HG02840 (cell line): ENCODE data around the gene SBF2.

Experiments used
- ATAC-seq: cut with Tn5 transposase; IDR thresholded peaks from one replicate; pipeline ENCODE4 v1.9.1; 2021; ENCODE audit warnings: mild to moderate bottlenecking, moderate library complexity, moderate number of reproducible peaks; ENCODE audit not compliant: unreplicated experiment, low FRiP score

SBF2 gene

DNA sequence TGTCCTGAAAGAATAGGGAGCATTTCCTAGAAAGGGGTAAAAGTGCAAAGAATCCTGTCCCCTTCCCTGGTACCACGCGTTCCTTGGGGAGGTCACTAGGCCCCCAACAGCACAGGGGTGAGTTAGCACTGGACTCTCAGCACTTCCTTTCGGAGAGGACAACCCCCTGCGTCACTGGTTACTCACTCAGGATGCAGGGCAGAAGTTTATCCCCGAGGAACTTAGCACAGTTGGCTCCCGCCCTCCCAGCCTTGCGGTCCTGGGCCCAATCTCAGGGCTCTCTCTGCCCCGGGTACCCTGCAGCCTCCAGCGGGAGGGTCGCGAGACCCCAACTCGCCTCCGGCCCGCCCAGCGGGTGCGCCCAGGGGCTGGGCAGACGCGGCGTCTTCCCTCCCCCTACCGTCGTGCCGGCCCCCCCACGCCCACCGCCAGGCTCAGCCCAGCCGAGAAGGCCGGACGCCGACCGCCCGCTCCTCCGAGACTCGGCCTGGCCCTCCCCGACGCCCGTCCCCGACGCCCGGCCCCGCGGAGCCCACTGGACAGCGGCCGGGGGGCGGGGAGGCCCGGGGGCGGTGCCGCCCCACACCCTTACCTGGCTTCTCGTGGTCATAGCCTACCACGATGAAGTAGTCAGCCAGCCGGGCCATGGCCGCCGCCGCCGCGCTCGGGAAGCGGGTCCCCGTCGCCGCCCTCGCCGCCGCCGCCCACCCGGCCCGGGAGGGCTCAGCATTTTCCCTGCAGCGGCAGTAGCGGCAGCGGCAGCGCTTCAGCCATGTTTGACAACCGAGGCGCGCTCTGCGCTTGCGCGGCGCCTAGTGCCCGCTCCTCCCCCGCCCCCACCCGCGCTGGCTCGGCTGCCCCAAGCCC lies at the start of gene SBF2:
Gene SBF2 (minus strand): TSS at position 797 of the 867 bp plus-strand sequence. CDS start 150 bp downstream, at position 647.
- no peak for ATAC-seq

DNA sequence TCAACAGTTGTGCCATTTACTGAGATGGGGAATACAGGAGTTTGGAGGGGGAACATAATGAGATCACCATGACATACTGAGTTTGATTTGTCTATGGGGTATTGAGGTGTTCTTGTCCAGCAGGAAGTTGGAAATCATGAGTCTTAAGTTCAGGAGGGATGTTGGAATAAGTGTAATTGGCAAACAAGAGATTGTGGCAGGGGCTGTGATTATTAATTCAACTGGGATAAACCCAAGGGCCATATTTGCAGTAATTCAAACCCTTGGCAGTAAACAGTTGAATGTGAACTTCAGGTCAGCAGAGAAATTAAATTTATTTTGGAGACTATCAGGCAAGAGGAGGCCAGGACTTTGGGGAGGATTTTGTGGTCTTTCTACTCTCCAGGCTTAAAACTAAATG lies 44.3 kb upstream of the SBF2 start:
- ATAC-seq = no peak

DNA sequence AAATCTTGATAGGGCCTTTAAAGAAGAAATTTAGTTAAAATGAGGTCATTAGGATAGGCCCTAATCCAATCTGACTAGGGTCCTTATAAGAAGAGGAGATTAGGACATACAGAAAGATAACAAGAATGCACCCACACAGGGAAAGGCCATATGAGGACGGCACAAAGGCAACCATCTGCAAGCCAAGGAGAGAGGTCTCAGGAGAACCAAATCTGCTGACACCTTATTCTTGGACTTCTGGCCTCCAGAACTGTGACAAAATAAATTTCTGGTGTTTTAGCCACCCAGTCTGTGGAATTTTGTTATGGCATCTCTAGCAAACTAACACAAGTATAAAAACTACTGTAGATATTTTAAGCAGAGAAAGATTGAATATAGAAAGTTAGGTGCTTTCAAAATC lies 39.5 kb upstream of the SBF2 start:
- no peak for ATAC-seq

DNA sequence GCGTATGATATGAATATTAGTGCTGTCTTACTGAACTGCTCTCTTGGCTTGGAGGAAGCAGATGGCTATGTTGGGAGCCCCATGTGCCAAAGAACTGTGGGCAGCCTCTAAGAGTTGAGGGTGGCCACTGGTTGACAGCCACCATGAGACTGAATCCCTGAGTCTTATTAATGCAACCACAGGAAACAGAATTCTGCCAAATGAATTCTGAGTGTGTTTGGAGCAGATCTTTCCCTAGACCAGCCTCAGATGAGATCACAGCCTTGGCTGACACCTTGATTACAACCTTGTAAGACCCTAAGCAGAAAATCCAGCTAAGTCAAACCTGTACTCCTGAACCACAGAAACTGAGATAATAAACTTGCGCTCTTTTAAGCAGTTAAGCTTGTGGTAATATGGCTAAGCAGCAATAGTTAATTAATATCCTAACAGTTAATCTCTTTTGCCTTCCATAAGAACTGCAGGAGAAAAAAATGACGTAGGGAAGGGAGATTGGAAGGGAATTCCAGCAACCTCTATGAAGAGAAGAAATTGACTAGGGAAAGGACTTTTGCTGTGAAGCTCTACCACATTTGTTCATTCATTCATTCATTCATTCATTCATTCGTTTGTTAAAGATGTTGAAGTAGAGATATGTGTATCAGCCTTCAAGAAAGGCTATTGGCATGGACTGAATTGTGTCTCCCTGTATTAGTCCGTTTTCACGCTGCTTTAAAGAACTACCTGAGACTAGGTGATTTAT lies 37.7 kb upstream of the SBF2 start:
- ATAC-seq = no peak

DNA sequence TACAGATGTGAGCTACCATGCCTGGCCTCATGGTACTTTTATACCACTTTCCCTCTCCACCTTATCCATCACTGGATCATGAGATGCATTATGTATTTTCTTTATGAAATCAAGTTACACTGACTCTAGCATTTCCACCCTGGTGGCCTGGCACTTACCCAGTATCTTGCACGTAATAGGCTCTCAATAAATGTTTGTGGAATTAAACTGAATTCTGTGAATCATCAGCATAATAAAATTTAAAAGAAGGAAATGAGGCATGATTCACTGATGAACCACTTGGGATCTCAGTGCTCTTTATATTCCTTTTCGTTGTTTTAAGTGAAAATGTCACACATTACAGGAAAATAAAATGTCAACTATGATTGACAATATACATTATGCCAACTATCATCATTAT lies 35.9 kb upstream of the SBF2 start:
- no peak for ATAC-seq

DNA sequence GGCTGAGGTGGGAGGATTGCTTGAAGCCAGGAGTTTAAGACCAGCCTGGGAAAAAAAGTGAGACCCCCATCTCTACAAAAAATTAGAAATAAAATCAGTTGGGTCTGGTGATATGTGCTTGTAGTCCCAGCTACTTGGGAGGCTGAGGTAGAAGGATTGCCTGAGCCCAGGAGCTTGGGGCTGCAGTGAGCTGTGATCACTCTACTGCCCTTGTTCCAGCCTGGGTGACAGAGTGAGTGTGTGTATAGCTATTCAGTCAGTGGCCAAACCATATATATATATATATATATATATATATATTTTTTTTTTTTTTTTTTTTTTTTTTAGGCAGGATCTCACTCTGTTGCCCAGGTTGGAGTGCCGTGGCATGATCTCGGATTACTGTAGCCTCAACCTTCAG lies 35.3 kb upstream of the SBF2 start:
- no peak for ATAC-seq

DNA sequence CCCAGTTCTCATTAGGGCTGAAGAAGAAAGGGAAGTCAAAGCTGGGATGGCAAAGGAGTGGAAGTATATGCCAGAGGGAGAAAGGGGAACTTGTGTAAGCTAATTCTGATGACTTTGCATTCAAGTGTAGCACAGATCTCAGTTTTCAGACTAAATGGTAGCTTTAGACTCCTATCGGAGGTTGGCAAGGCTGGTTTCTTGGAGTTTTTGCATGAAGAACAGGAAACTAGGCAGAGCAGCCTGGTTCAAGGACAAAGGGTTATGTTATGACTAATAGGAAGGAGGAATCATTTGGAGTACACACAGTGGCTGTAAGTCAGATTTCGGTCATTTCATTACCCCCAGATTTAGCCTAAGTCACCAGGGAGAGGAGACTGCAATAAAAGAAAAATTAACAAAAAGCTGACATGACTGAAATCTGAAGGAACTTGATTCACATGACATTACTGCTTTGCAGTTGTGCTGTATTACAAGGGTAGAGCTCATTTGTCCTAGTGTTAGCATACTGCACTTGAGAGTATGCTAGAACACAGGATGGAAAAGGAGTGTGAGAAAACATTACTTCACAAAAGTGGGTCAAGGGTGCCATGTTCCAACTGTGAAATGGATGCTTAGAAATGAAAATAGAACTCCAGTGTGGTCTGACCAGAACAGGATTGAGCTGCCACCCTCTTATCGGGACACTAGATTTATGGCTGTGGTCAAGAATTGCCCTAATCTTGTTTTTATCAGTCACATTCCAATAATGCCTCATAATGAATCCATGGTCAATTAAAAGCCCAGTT lies 34.5 kb upstream of the SBF2 start:
- ATAC-seq = no peak

DNA sequence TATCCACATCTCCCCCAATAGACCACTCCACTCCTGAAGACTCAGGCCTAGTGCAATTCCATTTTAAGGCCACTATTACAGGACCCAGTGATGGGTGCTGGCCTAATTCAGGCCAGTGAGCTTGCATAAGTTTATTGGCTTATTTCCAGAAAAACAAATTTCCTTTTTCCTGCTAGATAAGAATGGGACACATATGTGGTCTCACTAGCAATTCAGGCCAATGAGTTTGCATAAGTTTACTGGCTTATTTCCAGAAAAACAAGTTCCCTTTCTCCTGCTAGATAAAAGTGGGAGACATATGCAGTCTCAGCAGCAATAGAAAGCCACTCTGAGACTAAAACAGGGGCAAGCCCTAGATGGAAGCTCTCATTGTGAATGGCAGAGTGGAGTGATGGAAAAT lies 33.2 kb upstream of the SBF2 start:
- no peak for ATAC-seq

DNA sequence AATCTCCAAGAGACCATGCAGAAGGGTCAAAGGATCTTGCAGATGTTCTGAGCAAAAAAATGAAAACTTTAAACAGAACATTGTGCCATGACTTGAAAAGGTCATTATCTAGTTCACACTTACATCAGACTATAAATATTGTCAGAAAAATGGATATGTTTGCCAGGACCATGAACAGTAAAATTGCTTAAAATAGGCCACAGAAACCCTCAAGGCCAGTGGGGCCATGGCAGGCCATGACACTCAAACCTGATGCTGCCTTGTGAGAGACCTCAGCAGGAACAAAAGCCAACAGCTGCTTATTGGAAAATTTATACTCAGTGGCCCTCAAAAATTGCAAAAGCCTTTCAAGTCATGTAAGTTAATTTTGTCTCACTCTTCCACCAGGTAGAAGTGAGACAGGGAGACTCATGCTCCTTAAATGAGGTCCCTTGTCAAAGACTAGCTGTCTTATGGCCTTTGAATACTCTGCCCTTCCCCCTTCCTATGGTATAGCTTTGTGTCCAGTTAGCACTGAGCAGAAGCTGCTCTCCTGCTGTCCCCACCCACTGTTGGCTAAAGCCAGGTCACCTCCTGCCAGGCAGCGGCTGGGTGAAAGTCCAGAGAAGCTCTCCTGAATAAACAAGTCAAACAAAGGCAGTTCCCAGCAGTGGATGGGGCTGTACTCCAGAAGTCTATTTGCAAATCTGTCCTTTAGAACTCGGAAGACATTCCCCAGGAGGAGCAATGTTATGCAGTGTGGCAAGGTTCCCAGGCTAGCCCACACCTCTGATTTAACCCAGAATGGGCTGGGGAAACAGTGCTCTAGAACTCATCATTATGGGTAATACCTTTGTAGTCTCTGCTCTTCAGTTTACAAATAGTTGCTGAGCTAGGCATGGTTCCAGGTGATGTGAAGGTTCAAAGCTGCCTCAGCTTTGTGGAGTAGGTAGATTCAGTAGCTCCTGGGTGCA lies 32.3 kb upstream of the SBF2 start:
- no peak for ATAC-seq

DNA sequence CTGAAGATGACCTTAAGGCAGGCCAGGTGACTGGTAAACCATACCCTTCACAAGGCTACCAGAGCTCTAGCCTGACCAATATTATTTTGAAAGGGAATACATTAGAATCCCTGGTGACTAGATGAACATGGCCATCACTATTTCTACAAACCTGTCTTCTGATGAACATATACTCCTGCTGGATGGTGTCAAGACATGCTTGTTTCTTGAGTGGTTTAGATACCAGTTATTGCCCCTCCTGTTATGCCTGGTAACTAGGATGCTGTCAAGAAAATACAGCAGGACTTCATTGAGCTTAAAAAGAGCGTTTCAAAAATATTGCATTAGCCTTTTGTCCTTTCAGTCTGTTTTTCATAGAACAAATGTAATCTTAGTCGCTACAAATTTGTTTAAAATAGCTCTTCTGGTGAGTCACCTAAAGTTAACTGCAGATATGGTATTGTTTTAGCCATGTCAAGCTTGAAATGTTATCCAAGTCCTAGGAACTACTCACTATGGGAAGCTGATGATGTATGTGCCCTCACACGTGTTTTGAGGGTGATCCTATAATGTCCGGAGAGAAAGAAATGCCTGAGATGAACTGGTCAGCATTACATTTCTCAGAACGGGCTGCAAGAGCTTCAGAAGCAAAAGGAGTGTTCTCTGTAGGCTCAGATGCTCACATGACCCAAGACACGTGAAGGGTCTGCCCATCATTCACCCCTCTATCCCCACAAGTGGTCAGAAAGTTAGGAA lies 31.4 kb upstream of the SBF2 start:
- ATAC-seq = no peak

DNA sequence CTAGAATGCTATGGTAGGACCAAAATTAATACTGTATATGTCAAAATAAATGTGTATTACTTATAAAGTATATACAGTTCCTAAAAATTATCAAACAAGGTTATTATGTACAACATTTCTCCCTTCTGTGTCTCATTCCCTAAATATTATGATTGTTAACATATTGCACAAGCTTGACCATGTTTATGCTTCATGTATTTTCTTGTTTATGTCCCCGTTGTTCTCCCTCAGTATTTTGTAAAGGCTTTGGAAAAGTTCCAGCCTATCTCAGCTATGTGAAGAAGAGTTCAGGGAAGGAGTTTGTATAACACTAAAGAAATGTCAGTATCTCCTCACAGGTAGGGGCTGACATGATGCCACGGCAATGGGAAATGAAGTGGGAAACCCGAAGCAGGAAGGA lies 30.5 kb upstream of the SBF2 start:
- no peak for ATAC-seq

DNA sequence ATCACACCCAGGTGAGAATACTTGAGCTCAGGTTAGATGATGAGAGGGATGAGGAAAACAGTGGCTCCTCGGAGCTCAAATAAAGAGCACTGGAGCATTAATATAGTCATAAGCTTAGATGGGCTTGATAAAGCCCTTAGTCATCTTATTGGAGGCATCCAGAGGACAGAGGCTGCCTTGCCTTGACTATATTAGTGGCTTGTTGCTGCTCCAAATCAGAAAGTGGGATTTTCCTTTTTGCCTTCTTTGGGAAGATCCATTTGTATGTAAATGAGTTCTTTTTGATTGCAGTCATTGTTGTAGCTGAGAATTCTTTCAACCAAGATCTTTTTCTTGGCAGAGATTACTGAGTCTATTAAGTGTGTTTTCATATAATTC lies 29.8 kb upstream of the SBF2 start:
- ATAC-seq = no peak

DNA sequence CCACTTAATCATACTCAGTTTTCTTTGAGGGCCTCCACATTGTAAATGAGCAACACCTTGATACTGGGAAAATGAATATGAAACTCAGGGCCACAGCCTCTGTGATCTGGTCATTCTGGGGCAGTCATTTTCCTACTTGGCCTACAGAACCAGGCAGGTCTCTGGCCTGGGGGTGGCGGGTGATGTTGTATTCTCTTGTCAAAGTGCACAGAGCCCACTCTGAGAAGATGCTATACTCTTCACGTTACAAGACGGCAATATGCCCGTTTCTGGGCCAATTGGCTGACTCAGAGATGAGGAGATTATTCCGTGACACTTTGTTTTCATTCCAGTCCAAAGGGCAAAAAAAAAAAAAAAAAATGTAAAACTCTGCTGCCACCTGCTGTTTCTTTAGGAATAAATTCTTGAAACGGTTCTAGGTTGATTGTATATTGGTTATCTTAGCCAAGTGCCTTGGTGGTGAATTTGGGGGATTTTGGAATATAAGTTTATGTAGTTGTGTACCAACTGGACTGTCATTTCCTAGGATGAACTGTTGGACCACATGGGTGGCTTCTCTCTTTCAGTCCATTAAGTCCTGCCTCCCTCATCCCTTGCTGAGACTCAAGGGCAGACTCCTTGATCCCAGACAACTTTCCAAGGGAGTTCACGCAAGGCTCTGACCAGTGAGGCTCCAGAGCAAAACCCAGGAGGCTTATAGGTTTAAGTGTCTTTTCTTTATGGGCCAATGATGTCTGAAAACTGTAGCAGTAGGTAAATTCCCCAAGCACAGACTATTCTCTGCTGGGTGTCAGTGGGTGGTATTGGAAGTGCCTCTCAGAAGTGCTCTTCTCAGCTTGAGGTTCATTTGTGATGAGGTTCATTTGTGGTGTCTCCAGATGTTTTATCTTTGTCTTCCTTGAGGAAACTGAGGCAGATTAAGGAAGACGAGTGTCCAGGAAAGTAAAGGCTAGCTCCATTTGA lies 29.1 kb upstream of the SBF2 start:
- ATAC-seq = no peak

DNA sequence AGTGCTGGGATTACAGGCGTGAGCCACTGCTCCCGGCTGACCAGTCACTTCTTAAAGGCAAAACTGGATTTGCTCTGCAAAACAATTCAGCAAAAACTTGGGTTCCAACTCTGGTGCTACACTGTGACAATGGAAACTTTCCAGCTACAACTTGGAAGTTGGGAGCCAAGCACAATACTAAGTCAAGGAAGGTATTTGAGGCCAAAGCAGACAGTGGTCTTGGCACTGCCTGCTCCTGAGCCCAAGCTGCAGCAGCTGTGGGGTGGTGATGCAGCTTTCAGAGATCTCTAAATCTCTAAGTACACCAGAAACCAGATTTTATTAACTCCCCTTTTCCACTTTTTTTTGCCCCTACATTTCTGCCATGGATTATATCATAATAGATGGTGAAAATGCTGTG lies 28.4 kb upstream of the SBF2 start:
- no peak for ATAC-seq

DNA sequence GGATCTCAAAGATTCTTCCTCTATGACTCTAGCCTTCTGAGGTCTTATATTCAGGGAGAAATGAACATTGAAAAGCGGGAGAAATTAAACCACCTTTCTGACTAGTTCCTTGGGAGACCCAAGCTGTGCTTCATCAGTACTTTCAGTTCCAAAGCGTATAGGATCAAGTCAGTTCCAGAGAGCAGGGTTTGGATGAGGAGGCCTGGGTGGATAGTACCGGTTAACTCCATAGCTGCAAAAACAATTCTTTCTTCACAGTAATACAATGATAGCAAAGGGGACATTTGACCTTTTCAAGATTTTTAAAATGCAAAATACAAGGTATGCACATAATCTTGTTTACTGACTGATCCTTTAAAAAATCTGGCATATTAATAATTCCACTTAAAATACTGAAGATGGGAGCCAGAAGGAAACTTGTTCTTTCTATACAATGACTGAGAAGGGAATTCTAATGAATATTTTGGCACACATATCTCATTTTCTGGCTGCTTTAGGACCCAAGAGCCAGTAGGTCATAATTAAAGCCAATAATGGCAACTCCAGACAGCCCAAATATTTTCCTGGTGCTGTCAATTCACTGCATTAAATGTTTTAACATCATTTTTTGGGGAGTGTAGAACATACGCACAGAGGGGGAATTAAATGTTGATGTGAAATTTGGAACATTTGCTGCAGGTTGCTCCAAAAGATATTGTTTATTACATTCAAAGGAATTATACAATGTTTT lies 26.9 kb upstream of the SBF2 start:
- no peak for ATAC-seq

DNA sequence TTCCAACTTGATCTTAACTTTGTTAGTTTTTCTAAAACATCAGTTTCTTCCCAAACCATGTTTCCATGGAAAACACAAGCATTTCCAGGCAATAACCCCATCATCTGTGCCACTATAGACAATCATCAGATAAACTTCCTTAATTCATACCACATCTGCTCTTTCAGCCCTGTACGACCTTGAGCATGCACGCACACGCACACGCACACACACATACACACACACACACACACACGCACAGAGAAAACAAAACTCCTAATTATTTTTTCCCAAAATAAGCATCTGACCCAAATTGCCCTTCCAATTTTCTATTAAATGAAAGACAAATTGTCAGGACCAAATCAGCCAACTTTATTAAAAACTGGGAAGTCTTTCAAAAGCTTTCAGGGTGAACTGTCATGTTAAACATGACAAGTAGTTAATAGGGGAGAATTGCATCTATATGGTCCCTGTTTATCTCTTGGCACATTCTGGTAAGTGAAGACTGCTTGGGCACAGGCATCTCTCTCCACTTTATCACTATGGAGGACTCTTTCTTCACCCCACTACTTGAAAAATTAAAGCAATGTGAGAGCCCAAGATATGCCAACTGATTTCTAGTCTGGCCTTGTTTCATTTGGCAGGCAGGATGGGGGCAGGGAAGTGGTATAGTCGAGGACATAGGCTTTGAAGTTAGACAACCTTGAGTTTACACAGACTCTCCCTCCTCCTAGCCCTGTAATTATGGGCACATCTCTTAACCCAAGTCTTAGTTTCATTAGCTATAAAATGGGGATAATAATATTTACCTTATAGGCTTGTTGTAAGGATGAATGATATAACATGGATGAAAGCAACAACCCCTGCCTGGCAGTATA lies 25.9 kb upstream of the SBF2 start:
- ATAC-seq = no peak

DNA sequence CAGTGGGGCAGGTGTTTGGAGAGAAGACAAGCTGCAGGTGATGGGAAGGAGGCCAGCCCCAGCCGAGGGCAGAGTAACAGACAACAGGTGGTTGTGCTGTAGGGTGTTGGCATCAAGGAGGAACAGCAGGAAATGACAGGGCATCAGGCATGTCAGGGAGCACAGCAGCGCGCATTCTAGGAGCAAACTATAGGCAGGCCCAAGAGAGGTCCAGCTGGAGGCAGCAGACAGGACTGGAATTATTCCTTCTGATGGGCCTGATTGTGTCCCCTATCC lies 24.4 kb upstream of the SBF2 start:
- no peak for ATAC-seq
